Smooth muscle cell of the pulmonary artery (primary cell): ENCODE results near the gene DIPK1A. TPM values are rescaled to one million over a fixed set of nuclear protein-coding genes. Genes with fewer than 3 reads are reported as not detected.

Source experiments
- total RNA-seq: library from RNA; depleted of rRNA; stranded (reverse); fragments of >200 nt; gene quantifications from 2 replicates; pipeline ENCODE4 v1.2.3, GENCODE V29; 2014

Gene DIPK1A
- 6.9 and 24.6 TPM in 2 replicates for total RNA-seq

GRCh38 chr1:92961131-92961895, at the start of gene DIPK1A:
Gene DIPK1A (minus strand): TSS chr1:92961462. CDS start chr1:92961429, 33 bp downstream.

DNA sequence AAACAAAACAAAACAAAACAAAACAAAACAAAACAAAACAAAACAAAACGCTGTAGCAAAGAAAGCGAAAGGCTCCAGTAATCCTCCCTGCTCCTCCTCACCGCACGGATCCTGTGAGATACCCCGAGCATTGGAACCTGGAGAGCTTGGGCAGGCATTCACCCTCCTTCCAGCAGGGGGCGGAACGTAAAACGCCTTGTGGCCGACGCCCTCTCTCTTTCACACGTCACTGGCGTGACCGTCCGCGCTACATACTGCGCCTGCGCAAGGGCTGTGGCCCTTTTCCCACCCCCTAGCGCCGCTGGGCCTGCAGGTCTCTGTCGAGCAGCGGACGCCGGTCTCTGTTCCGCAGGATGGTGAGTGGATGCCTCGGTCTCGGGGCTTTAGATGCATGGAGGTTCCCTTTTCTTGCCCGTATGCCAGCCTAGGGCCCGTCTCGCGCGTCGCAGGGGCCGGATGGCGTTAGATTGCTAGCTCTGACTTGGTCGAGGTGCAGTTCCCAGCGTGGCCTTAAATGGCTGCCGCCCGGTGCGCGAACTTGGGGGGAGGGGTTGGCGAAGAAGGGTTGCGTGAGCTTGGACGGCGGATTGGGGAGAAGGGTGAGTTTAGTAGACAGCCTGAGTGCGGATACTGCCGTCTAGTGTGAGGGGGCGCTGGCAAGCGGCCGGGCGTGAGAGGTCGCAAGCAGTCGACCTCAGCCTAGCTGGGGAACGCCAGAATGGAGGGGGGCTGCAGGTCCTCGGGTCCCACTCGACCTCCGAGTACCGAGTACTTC, 129.3 kb downstream of the DIPK1A start, which contains the start of gene RPL5:
Gene RPL5, plus strand, starts transcription at position 279 of the 775 bp plus-strand sequence. Its CDS starts 75 bp downstream, at position 354.

Other genes starting within 250 kb of the DIPK1A start
- gene EVI5, start 176.4 kb downstream of the DIPK1A start, total RNA-seq: 54.2 and 71.5 TPM in 2 replicates
- 841 and 998 TPM in 2 replicates for gene RPL5, start 129.4 kb downstream of the DIPK1A start, total RNA-seq
- 13.5 and 15.9 TPM in 2 replicates for gene MTF2, start 117.8 kb upstream of the DIPK1A start, total RNA-seq
- 72.0 and 76.1 TPM in 2 replicates for gene TMED5, start 219.0 kb upstream of the DIPK1A start, total RNA-seq
- 2.0 and 5.1 TPM in 2 replicates for gene CCDC18, start 219.3 kb upstream of the DIPK1A start, total RNA-seq